GM19324 (cell line): Measurements from ENCODE around the gene RAB29.
"Not testable (repeated sequence)": the region's sequence is repeated elsewhere in the genome, so short reads cannot be mapped to it uniquely, and the experiment has no call there.

Source experiments
- ATAC-seq: cut with Tn5 transposase; IDR thresholded peaks from one replicate; pipeline ENCODE4 v1.9.1; 2021; ENCODE audit warnings: mild to moderate bottlenecking, moderate library complexity; ENCODE audit not compliant: unreplicated experiment, low FRiP score

Gene RAB29

GRCh38 chr1:205729945-205730610, 45.2 kb downstream of the RAB29 start:
- no peak for ATAC-seq

- ATAC-seq = no peak
Observed at GRCh38 chr1:205726619-205727125, 48.6 kb downstream of the RAB29 start.

GRCh38 chr1:205725514-205725913, 49.8 kb downstream of the RAB29 start:
- ATAC-seq = no peak

- ATAC-seq = not testable (repeated sequence)
Observed at GRCh38 chr1:205720740-205721139, 54.5 kb downstream of the RAB29 start.

- ATAC-seq = no peak
Observed at GRCh38 chr1:205719762-205720161, 55.5 kb downstream of the RAB29 start.

GRCh38 chr1:205719015-205719414, 56.3 kb downstream of the RAB29 start:
- no peak for ATAC-seq
